ENCODE data around the gene LINS1. TPM values are rescaled to one million over a fixed set of nuclear protein-coding genes. Genes with fewer than 3 reads are reported as not detected.

LINS1 gene, protein sequence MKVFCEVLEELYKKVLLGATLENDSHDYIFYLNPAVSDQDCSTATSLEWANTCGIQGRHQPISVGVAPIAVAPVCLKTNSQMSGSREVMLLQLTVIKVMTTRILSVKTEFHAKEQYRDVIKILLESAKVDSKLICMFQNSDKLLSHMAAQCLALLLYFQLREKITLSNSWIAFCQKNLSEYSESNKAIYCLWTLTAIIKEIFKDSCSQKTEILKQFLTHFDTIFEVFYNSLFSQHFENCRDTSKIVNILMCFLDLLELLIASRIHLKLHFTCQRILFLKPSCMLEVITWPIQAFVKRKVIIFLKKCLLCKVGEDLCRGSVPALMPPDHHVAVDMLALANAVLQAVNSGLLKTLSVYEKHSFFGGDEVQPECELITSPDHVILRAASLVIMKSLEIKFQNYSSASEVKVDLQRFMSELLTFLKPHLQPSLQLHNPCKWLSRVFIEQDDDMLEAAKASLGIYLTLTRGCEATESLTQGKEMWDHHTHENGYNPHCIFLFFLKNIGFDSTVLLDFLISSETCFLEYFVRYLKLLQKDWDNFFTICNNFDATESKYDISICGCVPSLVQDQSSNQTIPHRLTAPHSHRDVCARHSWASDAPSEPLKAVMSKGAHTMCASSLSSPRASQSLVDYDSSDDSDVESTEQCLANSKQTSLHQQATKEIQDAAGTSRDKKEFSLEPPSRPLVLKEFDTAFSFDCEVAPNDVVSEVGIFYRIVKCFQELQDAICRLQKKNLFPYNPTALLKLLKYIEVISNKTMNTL
- 10 to 100 TPM; 12.8 to 19.2 TPM for total RNA-seq
- polyA plus RNA-seq, result 10 to 100 TPM in 1 of 2 donors, 1 to 10 TPM in 1; 7.1 to 11.3 TPM
- long read RNA-seq, donor 1, full-length matches to known transcripts, result 4 of 7 reads
- long read RNA-seq, donor 1, partial matches to known transcripts, result 0 of 7 reads
- long read RNA-seq, donor 1, other reads (novel, unspliced or antisense), result 3 of 7 reads
- long read RNA-seq, donor 2, partial matches to known transcripts, result 0 of 7 reads
- long read RNA-seq, donor 2, other reads (novel, unspliced or antisense), result 5 of 7 reads

DNA sequence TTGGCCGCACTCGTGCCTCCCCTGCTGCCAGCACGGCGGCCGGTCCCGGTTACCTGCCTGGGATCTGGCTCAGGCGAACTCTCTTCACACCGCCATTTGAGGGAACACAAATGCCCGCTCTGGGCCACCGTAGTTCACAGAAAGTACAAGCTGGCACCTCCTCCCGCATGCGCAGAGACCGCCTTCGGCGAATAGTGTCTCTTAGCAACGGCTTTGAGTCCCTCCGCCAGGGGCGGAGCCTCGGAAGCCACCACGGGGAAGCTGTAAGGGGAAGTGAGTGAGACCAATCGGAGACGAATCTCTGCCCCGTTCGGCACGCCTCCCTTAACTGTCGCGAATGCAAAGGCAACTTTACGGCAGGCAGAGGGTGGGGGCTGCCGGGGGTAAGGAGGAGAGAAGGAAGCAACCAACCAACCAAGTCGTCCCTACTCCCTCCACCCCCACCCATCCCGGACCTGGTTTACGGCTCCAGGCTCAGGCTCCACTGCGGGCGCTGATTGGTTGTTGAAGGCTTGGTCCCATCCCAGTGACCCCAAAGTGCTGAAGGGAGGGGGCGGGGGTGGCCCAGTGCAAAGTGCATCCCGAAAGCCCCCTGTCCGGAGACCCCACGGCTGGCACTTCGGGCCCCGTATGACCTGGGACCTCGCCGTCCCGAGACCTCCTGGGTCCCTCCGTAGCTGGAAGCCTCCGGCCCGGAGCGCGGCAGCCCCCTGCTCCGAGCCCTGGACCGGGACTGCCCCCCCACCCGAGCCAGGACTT is at the start of gene LINS1, which contains the start of gene ASB7:
LINS1 (minus strand) TSS at position 121 of the 759 bp plus-strand sequence. CDS start 21,342 bp downstream, outside the sequence.
ASB7 (plus strand) TSS at position 526 of the 759 bp plus-strand sequence. CDS start 9,628 bp downstream, outside the sequence.
- peak; percentile 100 for DNase-seq
- ATAC-seq (ENCODE audit: low FRiP score), result peak; percentile 99
- Histone ChIP-seq H3K36me3 (ENCODE audit: control insufficient read depth in 1 of 2, insufficient read depth in 2 of 2, low read length in 1 of 2) (no peaks in the 10 kb centered on the region), H3K27ac (ENCODE audit: low read depth in 1 of 2, low read length in 2 of 2) (peak within 1 kb of the TSS in 1 of 2 donors; percentile 0), H3K4me1 (ENCODE audit: control insufficient read depth in 1 of 2, insufficient read depth in 2 of 2, low read length in 2 of 2) (no peaks in the 10 kb centered on the region), H3K4me3 (ENCODE audit: low read length in 2 of 2) (peak within 1 kb of the TSS; percentile 58 to 82), H3K9me3 (ENCODE audit: control insufficient read depth, low read length) (no peaks in the 10 kb centered on the region), H3K27me3 (ENCODE audit: control insufficient read depth in 1 of 2, insufficient read depth in 2 of 2, low read length in 1 of 2) (no peaks in the 10 kb centered on the region)
- intact Hi-C loops (cut with DNase I), result loop anchor here in 1 of 2 donors (10.0 kb wide), 1 partner anchor 693 kb away; the partner anchor contains the start of gene SNRPA1
- 1% methylated on average over 44 to 51 of the region's 51 CpGs for WGBS, 2 donors

DNA sequence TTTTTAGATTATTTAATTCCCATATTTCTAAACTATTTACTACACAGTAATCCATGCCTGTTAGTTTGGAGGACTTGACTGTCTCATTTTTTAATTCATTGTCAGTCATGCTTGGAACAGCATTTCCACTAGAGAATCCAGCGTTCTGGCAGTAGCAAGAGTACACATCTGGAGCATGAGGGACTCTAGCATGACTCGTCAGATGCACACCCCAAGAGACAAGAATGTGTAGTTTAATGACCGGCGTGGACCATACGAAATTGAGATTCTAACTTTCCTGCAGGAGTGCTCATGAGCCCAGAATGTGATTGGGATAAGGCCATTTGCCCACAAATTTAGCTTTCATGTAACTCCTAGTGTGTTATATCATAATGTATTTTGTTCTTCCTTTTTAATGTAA is 49.3 kb upstream of the LINS1 start:
- Histone ChIP-seq H3K36me3 (ENCODE audit: control insufficient read depth in 1 of 2, insufficient read depth in 2 of 2, low read length in 1 of 2) (peaks cover 0 to 2% of the 10 kb centered on the region in 2 donors), H3K9me3 (ENCODE audit: control insufficient read depth, low read length) (no peaks in the 10 kb centered on the region), H3K27me3 (ENCODE audit: control insufficient read depth in 1 of 2, insufficient read depth in 2 of 2, low read length in 1 of 2) (no peaks in the 10 kb centered on the region), H3K4me3 (ENCODE audit: low read length in 2 of 2) (no peak overlapping the region), H3K4me1 (ENCODE audit: control insufficient read depth in 1 of 2, insufficient read depth in 2 of 2, low read length in 2 of 2) (no peaks in the 10 kb centered on the region), H3K27ac (ENCODE audit: low read depth in 1 of 2, low read length in 2 of 2) (no peak overlapping the region)
- 88 to 91% methylated on average over 5 of the region's 5 CpGs for WGBS, 2 donors
- intact Hi-C loops (cut with DNase I), result no loop called here
- ATAC-seq (ENCODE audit: low FRiP score), result no peak
- no peak for DNase-seq

GRCh38 chr15:100650685-100651084 is 48.7 kb upstream of the LINS1 start:
- intact Hi-C loops (cut with DNase I), result no loop called here
- Histone ChIP-seq H3K36me3 (ENCODE audit: control insufficient read depth in 1 of 2, insufficient read depth in 2 of 2, low read length in 1 of 2) (peaks cover 0 to 2% of the 10 kb centered on the region in 2 donors), H3K4me1 (ENCODE audit: control insufficient read depth in 1 of 2, insufficient read depth in 2 of 2, low read length in 2 of 2) (no peaks in the 10 kb centered on the region), H3K4me3 (ENCODE audit: low read length in 2 of 2) (no peak overlapping the region), H3K27me3 (ENCODE audit: control insufficient read depth in 1 of 2, insufficient read depth in 2 of 2, low read length in 1 of 2) (no peaks in the 10 kb centered on the region), H3K27ac (ENCODE audit: low read depth in 1 of 2, low read length in 2 of 2) (no peak overlapping the region), H3K9me3 (ENCODE audit: control insufficient read depth, low read length) (no peaks in the 10 kb centered on the region)
- ATAC-seq (ENCODE audit: low FRiP score), result no peak
- WGBS, 2 donors, result 63 to 79% methylated on average over 1 of the region's 1 CpG
- DNase-seq, result no peak

GRCh38 chr15:100648951-100649350 is 47.0 kb upstream of the LINS1 start:
- Histone ChIP-seq H3K4me1 (ENCODE audit: control insufficient read depth in 1 of 2, insufficient read depth in 2 of 2, low read length in 2 of 2) (no peaks in the 10 kb centered on the region), H3K4me3 (ENCODE audit: low read length in 2 of 2) (no peak overlapping the region), H3K9me3 (ENCODE audit: control insufficient read depth, low read length) (no peaks in the 10 kb centered on the region), H3K36me3 (ENCODE audit: control insufficient read depth in 1 of 2, insufficient read depth in 2 of 2, low read length in 1 of 2) (peaks cover 0 to 2% of the 10 kb centered on the region in 2 donors), H3K27me3 (ENCODE audit: control insufficient read depth in 1 of 2, insufficient read depth in 2 of 2, low read length in 1 of 2) (no peaks in the 10 kb centered on the region), H3K27ac (ENCODE audit: low read depth in 1 of 2, low read length in 2 of 2) (no peak overlapping the region)
- DNase-seq (no peak), ATAC-seq (ENCODE audit: low FRiP score) (no peak)
- 87 to 91% methylated on average over 8 of the region's 8 CpGs for WGBS, 2 donors
- intact Hi-C loops (cut with DNase I), result no loop called here

- Histone ChIP-seq H3K9me3 (ENCODE audit: control insufficient read depth, low read length) (no peaks in the 10 kb centered on the region), H3K36me3 (ENCODE audit: control insufficient read depth in 1 of 2, insufficient read depth in 2 of 2, low read length in 1 of 2) (peaks cover 0 to 2% of the 10 kb centered on the region in 2 donors), H3K4me1 (ENCODE audit: control insufficient read depth in 1 of 2, insufficient read depth in 2 of 2, low read length in 2 of 2) (no peaks in the 10 kb centered on the region), H3K4me3 (ENCODE audit: low read length in 2 of 2) (no peak overlapping the region), H3K27me3 (ENCODE audit: control insufficient read depth in 1 of 2, insufficient read depth in 2 of 2, low read length in 1 of 2) (no peaks in the 10 kb centered on the region), H3K27ac (ENCODE audit: low read depth in 1 of 2, low read length in 2 of 2) (no peak overlapping the region)
- DNase-seq, result no peak
- intact Hi-C loops (cut with DNase I), result no loop called here
- 96 to 98% methylated on average over 5 of the region's 5 CpGs for WGBS, 2 donors
- ATAC-seq (ENCODE audit: low FRiP score), result no peak
Observed at GRCh38 chr15:100645671-100646070, 43.7 kb upstream of the LINS1 start.

DNA sequence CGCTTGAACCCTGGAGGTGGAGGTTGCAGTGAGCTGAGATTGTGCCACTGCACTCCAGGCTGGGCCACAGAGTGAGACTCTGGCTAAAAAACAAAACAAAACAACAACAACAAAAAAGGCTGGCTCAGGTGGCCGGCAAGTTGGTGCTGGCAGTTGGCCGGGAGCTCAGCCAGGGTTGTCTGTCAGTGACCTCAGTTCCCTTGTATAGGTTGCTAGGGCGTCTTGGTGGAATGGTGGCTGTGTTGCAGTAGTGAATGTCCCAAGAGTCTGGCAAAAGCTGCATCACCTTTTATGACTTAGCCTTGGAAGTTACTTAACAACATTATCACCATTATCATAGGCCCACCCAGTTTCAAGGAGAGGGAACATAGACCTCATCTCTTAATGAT is 41.0 kb upstream of the LINS1 start:
- 82 to 89% methylated on average over 4 of the region's 4 CpGs for WGBS, 2 donors
- intact Hi-C loops (cut with DNase I), result no loop called here
- H3K27ac ChIP-seq (ENCODE audit: low read depth in 1 of 2, low read length in 2 of 2), result no peak overlapping the region
- no peaks in the 10 kb centered on the region for H3K9me3 ChIP-seq (ENCODE audit: control insufficient read depth, low read length)
- DNase-seq (no peak), ATAC-seq (ENCODE audit: low FRiP score) (no peak)
- H3K27me3 ChIP-seq (ENCODE audit: control insufficient read depth in 1 of 2, insufficient read depth in 2 of 2, low read length in 1 of 2), result no peaks in the 10 kb centered on the region
- no peak overlapping the region for H3K4me3 ChIP-seq (ENCODE audit: low read length in 2 of 2)
- no peaks in the 10 kb centered on the region for H3K4me1 ChIP-seq (ENCODE audit: control insufficient read depth in 1 of 2, insufficient read depth in 2 of 2, low read length in 2 of 2)
- no peaks in the 10 kb centered on the region for H3K36me3 ChIP-seq (ENCODE audit: control insufficient read depth in 1 of 2, insufficient read depth in 2 of 2, low read length in 1 of 2)

- no peaks in the 10 kb centered on the region for H3K9me3 ChIP-seq (ENCODE audit: control insufficient read depth, low read length)
- no peak overlapping the region for H3K27ac ChIP-seq (ENCODE audit: low read depth in 1 of 2, low read length in 2 of 2)
- no peak overlapping the region for H3K4me3 ChIP-seq (ENCODE audit: low read length in 2 of 2)
- no peak for ATAC-seq (ENCODE audit: low FRiP score)
- intact Hi-C loops (cut with DNase I), result no loop called here
- H3K27me3 ChIP-seq (ENCODE audit: control insufficient read depth in 1 of 2, insufficient read depth in 2 of 2, low read length in 1 of 2), result no peaks in the 10 kb centered on the region
- H3K36me3 ChIP-seq (ENCODE audit: control insufficient read depth in 1 of 2, insufficient read depth in 2 of 2, low read length in 1 of 2), result no peaks in the 10 kb centered on the region
- no peaks in the 10 kb centered on the region for H3K4me1 ChIP-seq (ENCODE audit: control insufficient read depth in 1 of 2, insufficient read depth in 2 of 2, low read length in 2 of 2)
- DNase-seq, result no peak
- WGBS, 2 donors, result 82% methylated on average over 9 of the region's 9 CpGs
Observed at GRCh38 chr15:100642213-100642949, 40.4 kb upstream of the LINS1 start.

Measured in aorta (tissue), 5 donors.